DOHH2 (cell line): ENCODE data around the gene C12orf57.

ENCODE experiments used
- H3F3A ChIP-seq: fragments of 200-600 bp; sonication (generic), shearing (Covaris generic); 2 replicates; pipeline ENCODE4 v1.6.0; 2016; ENCODE audit warnings: antibody characterized with exemption, mild to moderate bottlenecking; ENCODE audit not compliant: control insufficient read depth, insufficient read depth
- H3K27ac ChIP-seq: fragments of 200-600 bp; sonication (generic); 2 replicates; pipeline ENCODE4 v1.5.1; 2014; ENCODE audit warnings: low read depth, mild to moderate bottlenecking, low read length, moderate library complexity
- H3K27me3 ChIP-seq: fragments of 200-600 bp; sonication (generic); 2 replicates; pipeline ENCODE4 v1.6.1; 2014; ENCODE audit warnings: mild to moderate bottlenecking, low read length, mixed read lengths; ENCODE audit not compliant: control insufficient read depth
- H3K36me3 ChIP-seq: fragments of 200-600 bp; sonication (generic); 2 replicates; pipeline ENCODE4 v1.6.1; 2014; ENCODE audit warnings: mild to moderate bottlenecking, low read length, moderate library complexity, mixed read lengths; ENCODE audit not compliant: control insufficient read depth
- H3K4me1 ChIP-seq: fragments of 200-600 bp; sonication (generic); 2 replicates; pipeline ENCODE4 v1.6.1; 2014; ENCODE audit warnings: mild to moderate bottlenecking, low read length, mixed read lengths; ENCODE audit not compliant: control insufficient read depth
- H3K4me2 ChIP-seq: fragments of 200-600 bp; sonication (generic); 2 replicates; pipeline ENCODE4 v1.6.0; 2014; ENCODE audit warnings: mild to moderate bottlenecking, low read length, moderate library complexity
- H3K4me3 ChIP-seq: fragments of 200-600 bp; sonication (generic); 2 replicates; pipeline ENCODE4 v1.5.1; 2014; ENCODE audit warnings: mild to moderate bottlenecking, low read length, mixed read lengths
- H3K79me2 ChIP-seq: fragments of 200-600 bp; sonication (generic); 2 replicates; pipeline ENCODE4 v1.6.1; 2014; ENCODE audit warnings: mild to moderate bottlenecking, low read length, mixed read lengths; ENCODE audit not compliant: control insufficient read depth
- H3K9me2 ChIP-seq: fragments of 200-600 bp; sonication (generic); replicated peaks from 2 replicates; pipeline ENCODE4 v1.6.1; 2014; ENCODE audit warnings: mild to moderate bottlenecking, low read length, mixed read lengths; ENCODE audit not compliant: control insufficient read depth
- H3K9me3 ChIP-seq: fragments of 200-600 bp; sonication (generic); 2 replicates; pipeline ENCODE4 v1.6.1; 2014; ENCODE audit warnings: antibody characterized with exemption, low read length, mixed read lengths; ENCODE audit not compliant: control insufficient read depth, insufficient read depth
- H4K20me1 ChIP-seq: fragments of 200-600 bp; sonication (generic); 2 replicates; pipeline ENCODE4 v1.6.0; 2014; ENCODE audit warnings: low read depth, mild to moderate bottlenecking, antibody characterized with exemption, low read length, moderate library complexity; ENCODE audit not compliant: control insufficient read depth, insufficient read depth
- EZH2phosphoT487 ChIP-seq: fragments of 200-600 bp; sonication (generic); IDR thresholded peaks from 2 replicates; pipeline ENCODE4 v1.6.1; 2017; ENCODE audit warnings: borderline replicate concordance, mild to moderate bottlenecking, antibody characterized with exemption, low read length, moderate library complexity, mixed read lengths
- TF ChIP-seq, protein P1 (sequence below): fragments of 200-600 bp; sonication (generic); IDR thresholded peaks from one replicate; pipeline ENCODE4 v1.5.1; 2014; ENCODE audit warnings: antibody characterized with exemption, mild to moderate bottlenecking, low read depth, low read length; ENCODE audit not compliant: poor library complexity, severe bottlenecking

The C12orf57 gene

DNA sequence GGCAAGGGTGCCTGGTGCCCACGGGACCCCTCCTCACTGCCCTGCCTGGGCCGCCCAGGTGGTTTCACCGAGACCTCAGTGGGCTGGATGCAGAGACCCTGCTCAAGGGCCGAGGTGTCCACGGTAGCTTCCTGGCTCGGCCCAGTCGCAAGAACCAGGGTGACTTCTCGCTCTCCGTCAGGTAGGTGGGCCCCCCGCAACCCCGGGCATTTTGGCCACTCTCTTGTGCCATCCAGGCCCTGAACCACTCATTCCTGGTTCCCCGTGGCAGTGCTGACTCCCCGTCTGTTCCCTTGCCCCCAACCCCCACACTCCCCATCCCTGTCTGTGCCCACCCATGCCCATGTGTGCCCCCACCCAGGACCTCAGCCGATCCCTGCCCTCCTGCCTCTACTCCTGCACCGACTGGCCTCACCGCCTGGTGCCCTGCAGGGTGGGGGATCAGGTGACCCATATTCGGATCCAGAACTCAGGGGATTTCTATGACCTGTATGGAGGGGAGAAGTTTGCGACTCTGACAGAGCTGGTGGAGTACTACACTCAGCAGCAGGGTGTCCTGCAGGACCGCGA, 7.8 kb downstream of the C12orf57 start:
- no peak for TF ChIP-seq EZH2phosphoT487
- TF ChIP-seq, protein P1, sequence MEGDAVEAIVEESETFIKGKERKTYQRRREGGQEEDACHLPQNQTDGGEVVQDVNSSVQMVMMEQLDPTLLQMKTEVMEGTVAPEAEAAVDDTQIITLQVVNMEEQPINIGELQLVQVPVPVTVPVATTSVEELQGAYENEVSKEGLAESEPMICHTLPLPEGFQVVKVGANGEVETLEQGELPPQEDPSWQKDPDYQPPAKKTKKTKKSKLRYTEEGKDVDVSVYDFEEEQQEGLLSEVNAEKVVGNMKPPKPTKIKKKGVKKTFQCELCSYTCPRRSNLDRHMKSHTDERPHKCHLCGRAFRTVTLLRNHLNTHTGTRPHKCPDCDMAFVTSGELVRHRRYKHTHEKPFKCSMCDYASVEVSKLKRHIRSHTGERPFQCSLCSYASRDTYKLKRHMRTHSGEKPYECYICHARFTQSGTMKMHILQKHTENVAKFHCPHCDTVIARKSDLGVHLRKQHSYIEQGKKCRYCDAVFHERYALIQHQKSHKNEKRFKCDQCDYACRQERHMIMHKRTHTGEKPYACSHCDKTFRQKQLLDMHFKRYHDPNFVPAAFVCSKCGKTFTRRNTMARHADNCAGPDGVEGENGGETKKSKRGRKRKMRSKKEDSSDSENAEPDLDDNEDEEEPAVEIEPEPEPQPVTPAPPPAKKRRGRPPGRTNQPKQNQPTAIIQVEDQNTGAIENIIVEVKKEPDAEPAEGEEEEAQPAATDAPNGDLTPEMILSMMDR: no peak

DNA sequence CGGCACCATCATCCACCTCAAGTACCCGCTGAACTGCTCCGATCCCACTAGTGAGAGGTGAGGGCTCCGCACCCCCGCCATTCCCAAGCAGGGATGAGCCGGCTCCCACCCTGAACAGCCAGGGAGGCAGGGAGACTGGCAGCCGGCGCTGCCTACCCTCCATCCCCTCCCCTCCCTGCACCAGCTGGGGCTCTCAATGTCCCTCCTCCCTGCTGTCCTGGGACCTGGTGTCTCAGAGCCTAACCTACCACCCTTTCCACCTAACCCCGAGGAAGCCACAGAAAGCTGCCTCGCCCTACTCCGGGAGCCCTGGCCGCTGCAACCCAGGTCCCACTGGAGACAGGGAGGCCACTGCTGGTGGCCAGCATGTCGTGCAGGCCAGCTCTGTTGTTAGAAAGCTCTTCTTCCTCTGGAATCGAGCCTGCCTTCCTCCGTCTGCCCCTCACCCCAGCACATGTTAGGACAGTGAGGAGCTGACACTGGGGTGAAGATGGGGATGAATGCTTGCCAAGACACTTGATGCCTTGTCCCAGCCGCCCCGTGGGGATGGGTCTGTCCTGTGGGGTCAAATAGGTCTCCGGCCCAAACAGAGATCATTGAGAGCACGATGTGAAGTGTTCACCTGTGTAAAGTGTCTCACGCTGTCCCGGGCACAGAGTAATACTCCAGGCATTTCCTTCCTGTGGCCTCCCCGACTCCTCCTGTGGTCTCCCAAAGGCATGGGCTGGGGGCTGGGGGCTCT, 8.5 kb downstream of the C12orf57 start:
- no peaks in the 10 kb centered on the region for H3K36me3 ChIP-seq
- TF ChIP-seq EZH2phosphoT487: no peak
- TF ChIP-seq, protein P1: no peak
- no peaks in the 10 kb centered on the region for H3K9me2 ChIP-seq
- H3K4me3 ChIP-seq: peak overlapping the region; percentile 73
- H3K79me2 ChIP-seq: no peaks in the 10 kb centered on the region
- peaks cover 75% of the 10 kb centered on the region for H3K4me1 ChIP-seq
- H4K20me1 ChIP-seq: peaks cover 10% of the 10 kb centered on the region; the same call in 1 of the 2 replicates
- H3K27ac ChIP-seq: peak overlapping the region; percentile 74; the same call in 1 of the 2 replicates
- H3K4me2 ChIP-seq: peak overlapping the region; percentile 98
- peaks cover 67% of the 10 kb centered on the region for H3K27me3 ChIP-seq
- H3K9me3 ChIP-seq: no peaks in the 10 kb centered on the region
- no peaks in the 10 kb centered on the region for H3F3A ChIP-seq

More for the DNA sequence above, 7.8 kb downstream of the C12orf57 start:
- no peaks in the 10 kb centered on the region for H3K36me3 ChIP-seq
- no peaks in the 10 kb centered on the region for H3K79me2 ChIP-seq
- peaks cover 79% of the 10 kb centered on the region for H3K4me1 ChIP-seq
- peak overlapping the region; percentile 98 for H3K4me2 ChIP-seq
- peaks cover 60% of the 10 kb centered on the region for H3K27me3 ChIP-seq
- H4K20me1 ChIP-seq: peaks cover 10% of the 10 kb centered on the region; the same call in 1 of the 2 replicates
- no peaks in the 10 kb centered on the region for H3K9me3 ChIP-seq
- no peaks in the 10 kb centered on the region for H3K9me2 ChIP-seq
- peak overlapping the region; percentile 73 for H3K4me3 ChIP-seq
- no peak overlapping the region for H3K27ac ChIP-seq
- peaks cover 5% of the 10 kb centered on the region for H3F3A ChIP-seq

DNA sequence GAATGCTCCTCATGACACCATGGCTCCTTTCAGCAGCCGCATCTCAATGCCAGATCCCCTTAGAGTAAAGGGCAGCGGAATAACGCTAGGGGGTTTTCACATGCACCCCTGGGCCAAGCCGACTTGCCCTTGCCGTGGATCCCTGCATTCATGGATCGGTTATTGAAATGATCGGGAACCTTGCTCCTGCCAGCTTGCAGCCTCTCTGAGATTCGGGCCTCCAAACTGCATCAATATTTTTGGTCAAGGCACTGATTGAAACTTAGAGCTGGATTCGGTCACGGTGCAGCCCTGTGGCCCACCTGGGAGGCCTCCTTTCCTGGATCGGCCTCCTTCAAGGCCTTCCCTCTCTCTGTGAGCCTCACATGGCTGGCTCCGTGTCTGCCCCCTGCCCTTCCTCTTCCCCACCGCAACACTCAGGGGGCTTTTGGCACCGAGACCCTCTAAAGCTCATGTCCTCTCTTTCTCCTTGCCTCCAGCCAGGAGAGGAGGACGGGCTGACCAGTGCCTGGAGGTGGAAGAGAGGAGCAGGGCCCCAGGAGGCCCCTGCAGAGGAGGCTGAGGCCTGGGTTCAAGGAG, 9.1 kb downstream of the C12orf57 start:
- TF ChIP-seq, protein P1: no peak
- no peak for TF ChIP-seq EZH2phosphoT487
- H3F3A ChIP-seq: no peaks in the 10 kb centered on the region
- peaks cover 74% of the 10 kb centered on the region for H3K4me1 ChIP-seq
- H3K79me2 ChIP-seq: no peaks in the 10 kb centered on the region
- H3K9me3 ChIP-seq: no peaks in the 10 kb centered on the region
- peak overlapping the region; percentile 74 for H3K27ac ChIP-seq
- H4K20me1 ChIP-seq: peaks cover 10% of the 10 kb centered on the region; the same call in 1 of the 2 replicates
- peaks cover 69% of the 10 kb centered on the region for H3K27me3 ChIP-seq
- H3K4me3 ChIP-seq: peak overlapping the region; percentile 73
- no peaks in the 10 kb centered on the region for H3K9me2 ChIP-seq
- H3K36me3 ChIP-seq: no peaks in the 10 kb centered on the region
- peak overlapping the region; percentile 98 for H3K4me2 ChIP-seq
